CD4-positive, alpha-beta T cell (primary cell): Measurements from ENCODE around the gene THSD8. TPM values are rescaled to one million over a fixed set of nuclear protein-coding genes. Genes with fewer than 3 reads are reported as not detected.

Experiments used
- ATAC-seq: fragments of 200-7000 bp; cut with Tn5 transposase; one replicate; pipeline ENCODE4 v1.10.0; 2022; ENCODE audit warnings: mild to moderate bottlenecking; ENCODE audit not compliant: poor library complexity
- CTCF ChIA-PET: fragments of 350-600 bp; sonication (Branson Sonifier 250); formaldehyde crosslinking; loops from one replicate; lab custom pipeline; 2021; ENCODE audit warnings: antibody characterized with exemption, inconsistent platforms; lab: Charles Lee
- POLR2A ChIA-PET: fragments of 350-600 bp; sonication (Branson Sonifier 250); formaldehyde crosslinking; loops from one replicate; lab custom pipeline; 2021; ENCODE audit warnings: antibody characterized with exemption, inconsistent platforms; lab: Charles Lee
- DNase-seq, 14 experiments: peaks; one replicate each; pipeline ENCODE4 v3.0.0-alpha.2; 2013 to 2020; ENCODE audit warnings: mixed read lengths in 2 of 14
- H3K27ac ChIP-seq, 2 donors: one replicate each; pipeline versions ENCODE4 v1.5.1 to v1.7.0; 2013; ENCODE audit warnings: low read length in 2 of 2, low read depth in 1 of 2, mild to moderate bottlenecking in 1 of 2
- H3K27me3 ChIP-seq, 2 experiments: 1 replicate in 1 of 2; 2 replicates in 1 of 2; pipeline versions ENCODE4 v1.6.1 to v1.7.0; 2013; ENCODE audit warnings: low read length in 2 of 2, control low read depth in 1 of 2, mild to moderate bottlenecking in 1 of 2, moderate library complexity in 1 of 2; ENCODE audit not compliant: insufficient read depth in 2 of 2, control insufficient read depth in 1 of 2
- H3K36me3 ChIP-seq: one replicate; pipeline ENCODE4 v1.6.1; 2013; ENCODE audit warnings: low read length, control low read depth; ENCODE audit not compliant: insufficient read depth
- H3K4me1 ChIP-seq: one replicate; pipeline ENCODE4 v1.6.1; 2013; ENCODE audit warnings: low read length, control low read depth; ENCODE audit not compliant: insufficient read depth
- H3K4me3 ChIP-seq: one replicate; pipeline ENCODE4 v1.5.1; 2013; ENCODE audit warnings: mild to moderate bottlenecking, low read length, moderate library complexity
- H3K9me3 ChIP-seq, 2 experiments: 1 replicate in 1 of 2; 2 replicates in 1 of 2; pipeline versions ENCODE4 v1.6.1 to v1.7.0; 2013; ENCODE audit warnings: low read length in 2 of 2, mild to moderate bottlenecking in 2 of 2, control low read depth in 1 of 2, moderate library complexity in 1 of 2; ENCODE audit not compliant: control insufficient read depth in 1 of 2, insufficient read depth in 1 of 2
- H3K27ac Mint-ChIP-seq: one replicate; pipeline ENCODE4 v1.8.0; 2020; ENCODE audit warnings: mixed read lengths
- H3K27me3 Mint-ChIP-seq: one replicate; pipeline ENCODE4 v1.8.0; 2021; ENCODE audit warnings: mixed read lengths
- H3K36me3 Mint-ChIP-seq: one replicate; pipeline ENCODE4 v1.8.0; 2021; ENCODE audit warnings: low read depth, mixed read lengths
- H3K4me1 Mint-ChIP-seq: one replicate; pipeline ENCODE4 v1.8.0; 2021; ENCODE audit warnings: low read depth, mixed read lengths
- H3K4me3 Mint-ChIP-seq: one replicate; pipeline ENCODE4 v1.8.0; 2020; ENCODE audit warnings: mild to moderate bottlenecking, mixed read lengths
- H3K9me3 Mint-ChIP-seq: one replicate; pipeline ENCODE4 v1.8.0; 2020; ENCODE audit warnings: mixed read lengths
- intact Hi-C, 2 experiments: fragments of 100-400 bp; cut with DNase I in 1 of 2; cut with micrococcal nuclease in 1 of 2; formaldehyde crosslinking; loops; one replicate each; pipeline versions ENCODE4 v1.15.1 to v1.9.0; 2023 to 2025; cut with DNase I, micrococcal nuclease
- total RNA-seq, 174 experiments: library from RNA in 2 of 174; stranded (reverse) in 2 of 174; gene quantifications; one replicate each; pipeline ENCODE4 v1.2.3 and lab custom pipeline; 2021 to 2026
- TF ChIP-seq, protein P1 (sequence below): fragments of 200-600 bp; IDR thresholded peaks from one replicate; pipeline ENCODE4 v1.8.0; 2022; ENCODE audit warnings: antibody characterized with exemption, mild to moderate bottlenecking

Gene THSD8
- total RNA-seq, 2 experiments from 2014 or later, result 1.3 TPM; not detected in 1

DNA sequence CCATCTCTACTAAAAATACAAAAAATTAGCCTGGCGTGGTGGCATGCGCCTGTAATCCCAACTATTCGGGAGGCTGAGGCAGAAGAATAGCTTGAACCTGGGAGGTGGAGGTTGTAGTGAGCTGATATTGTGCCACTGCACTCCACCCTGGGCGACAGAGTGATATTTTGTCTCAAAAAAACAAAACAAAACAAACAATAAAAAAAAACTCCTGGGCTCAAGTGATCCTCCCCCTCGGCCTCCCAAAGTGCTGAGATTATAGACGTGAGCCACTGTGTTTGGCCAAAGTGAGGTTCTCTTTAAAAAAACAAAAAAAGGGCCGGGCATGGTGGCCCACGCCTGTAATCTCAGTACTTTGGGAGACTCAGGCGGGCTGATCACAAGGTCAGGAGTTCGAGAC is 14.4 kb upstream of the THSD8 start:
- TF ChIP-seq, protein P1, sequence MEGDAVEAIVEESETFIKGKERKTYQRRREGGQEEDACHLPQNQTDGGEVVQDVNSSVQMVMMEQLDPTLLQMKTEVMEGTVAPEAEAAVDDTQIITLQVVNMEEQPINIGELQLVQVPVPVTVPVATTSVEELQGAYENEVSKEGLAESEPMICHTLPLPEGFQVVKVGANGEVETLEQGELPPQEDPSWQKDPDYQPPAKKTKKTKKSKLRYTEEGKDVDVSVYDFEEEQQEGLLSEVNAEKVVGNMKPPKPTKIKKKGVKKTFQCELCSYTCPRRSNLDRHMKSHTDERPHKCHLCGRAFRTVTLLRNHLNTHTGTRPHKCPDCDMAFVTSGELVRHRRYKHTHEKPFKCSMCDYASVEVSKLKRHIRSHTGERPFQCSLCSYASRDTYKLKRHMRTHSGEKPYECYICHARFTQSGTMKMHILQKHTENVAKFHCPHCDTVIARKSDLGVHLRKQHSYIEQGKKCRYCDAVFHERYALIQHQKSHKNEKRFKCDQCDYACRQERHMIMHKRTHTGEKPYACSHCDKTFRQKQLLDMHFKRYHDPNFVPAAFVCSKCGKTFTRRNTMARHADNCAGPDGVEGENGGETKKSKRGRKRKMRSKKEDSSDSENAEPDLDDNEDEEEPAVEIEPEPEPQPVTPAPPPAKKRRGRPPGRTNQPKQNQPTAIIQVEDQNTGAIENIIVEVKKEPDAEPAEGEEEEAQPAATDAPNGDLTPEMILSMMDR, result no peak
- POLR2A ChIA-PET, result interaction anchor here (4.0 kb wide), 1 partner anchor 10 kb away, joined by 31 read pairs; no protein-coding TSS in a partner anchor
- ATAC-seq (no peak), DNase-seq (no peak)
- H3K9me3 Mint-ChIP-seq, result no peaks in the 10 kb centered on the region
- peaks cover 34% of the 10 kb centered on the region for H3K4me1 Mint-ChIP-seq
- peaks cover 19% of the 10 kb centered on the region for H3K36me3 Mint-ChIP-seq
- H3K36me3 ChIP-seq, result peaks cover under 1% of the 10 kb centered on the region
- CTCF ChIA-PET, result interaction anchor here (1.1 kb wide), 1 partner anchor 10 kb away, joined by 3 read pairs; no protein-coding TSS in a partner anchor
- H3K9me3 ChIP-seq, result no peaks in the 10 kb centered on the region
- H3K4me1 ChIP-seq, result peaks cover 77% of the 10 kb centered on the region
- no peak overlapping the region for H3K4me3 Mint-ChIP-seq
- intact Hi-C loops, result loop anchor here in 1 of 2 experiments (10.0 kb wide), 1 partner anchor 147 kb away; the partner anchor contains the start of genes CALR and FARSA
- no peaks in the 10 kb centered on the region for H3K27me3 ChIP-seq
- H3K27ac Mint-ChIP-seq, result peak overlapping the region; percentile 32
- no peak overlapping the region for H3K4me3 ChIP-seq
- peaks cover 4% of the 10 kb centered on the region for H3K27me3 Mint-ChIP-seq
- H3K27ac ChIP-seq, result peak overlapping the region in 1 of 2 donors; percentile 88

- no peaks in the 10 kb centered on the region for H3K27me3 ChIP-seq
- peaks cover 10% of the 10 kb centered on the region for H3K27me3 Mint-ChIP-seq
- H3K4me1 ChIP-seq, result peaks cover 73% of the 10 kb centered on the region
- H3K27ac ChIP-seq, result peak overlapping the region; percentile 88 to 97
- peaks cover 5% of the 10 kb centered on the region for H3K36me3 ChIP-seq
- H3K9me3 Mint-ChIP-seq, result no peaks in the 10 kb centered on the region
- CTCF ChIA-PET, result interaction anchor here (2.1 kb wide), 1 partner anchor 11 kb away, joined by 24 read pairs; no protein-coding TSS in a partner anchor
- peak overlapping the region; percentile 99 for H3K27ac Mint-ChIP-seq
- no peak for ATAC-seq
- POLR2A ChIA-PET, result interaction anchor here (4.0 kb wide), 1 partner anchor 10 kb away, joined by 31 read pairs; no protein-coding TSS in a partner anchor
- peaks cover 34% of the 10 kb centered on the region for H3K4me1 Mint-ChIP-seq
- peak overlapping the region; percentile 49 for H3K4me3 ChIP-seq
- no peaks in the 10 kb centered on the region for H3K9me3 ChIP-seq
- peaks cover 26% of the 10 kb centered on the region for H3K36me3 Mint-ChIP-seq
- peak in 1 of 14 experiments; percentile 16 for DNase-seq
- intact Hi-C loops, result loop anchor here in 1 of 2 experiments (10.0 kb wide), 1 partner anchor 147 kb away; the partner anchor contains the start of genes CALR and FARSA
- TF ChIP-seq, protein P1, result no peak
- peak overlapping the region; percentile 45 for H3K4me3 Mint-ChIP-seq
Measured at GRCh38 chr19:12788042-12788681, 13.7 kb upstream of the THSD8 start.

DNA sequence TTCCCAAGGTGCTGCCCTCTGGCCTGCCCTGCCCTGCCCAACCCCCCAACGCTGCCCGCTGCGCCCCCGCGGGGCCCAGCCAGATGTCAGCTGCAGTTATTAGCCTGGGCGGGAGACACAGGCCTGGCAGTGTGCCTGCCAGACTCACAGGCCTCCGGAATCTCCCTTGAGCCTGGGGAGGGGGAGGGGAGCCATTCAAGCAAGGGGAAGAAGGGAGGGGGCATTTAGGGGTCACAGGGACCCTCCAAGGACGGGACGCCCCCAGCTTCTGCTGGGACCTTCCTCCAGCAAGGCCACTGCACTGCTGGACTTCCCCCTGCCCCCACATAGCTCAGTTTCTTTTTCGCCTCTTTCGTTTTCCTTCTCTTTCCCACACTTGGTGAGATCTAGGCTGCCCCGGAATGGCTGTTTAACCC is 13.2 kb upstream of the THSD8 start:
- Mint-ChIP-seq H3K27ac (peak overlapping the region; percentile 99), H3K4me1 (peaks cover 30% of the 10 kb centered on the region), H3K36me3 (peaks cover 30% of the 10 kb centered on the region), H3K9me3 (no peaks in the 10 kb centered on the region), H3K27me3 (peaks cover 13% of the 10 kb centered on the region), H3K4me3 (peak overlapping the region; percentile 88)
- Histone ChIP-seq H3K9me3 (no peaks in the 10 kb centered on the region), H3K4me1 (peaks cover 68% of the 10 kb centered on the region), H3K36me3 (peaks cover 5% of the 10 kb centered on the region), H3K4me3 (peak overlapping the region; percentile 49), H3K27me3 (no peaks in the 10 kb centered on the region), H3K27ac (peak overlapping the region; percentile 88 to 97)
- peak in 6 of 14 experiments; percentile 25 to 87 (median 44) for DNase-seq
- no peak for ATAC-seq
- ChIA-PET POLR2A (interaction anchor here (4.0 kb wide), 1 partner anchor 11 kb away, joined by 31 read pairs; no protein-coding TSS in a partner anchor), CTCF (interaction anchor here (2.1 kb wide), 1 partner anchor 11 kb away, joined by 24 read pairs; no protein-coding TSS in a partner anchor)
- TF ChIP-seq, protein P1, result no peak
- intact Hi-C loops, result loop anchor here in 1 of 2 experiments (10.0 kb wide), 1 partner anchor 146 kb away; the partner anchor contains the start of genes CALR and FARSA
